Measurements from ENCODE around the gene NAA38. TPM values are rescaled to one million over a fixed set of nuclear protein-coding genes. Genes with fewer than 3 reads are reported as not detected.

The NAA38 gene
- total RNA-seq, 2 experiments from 2014 or later: 62.9 to 65.3 TPM

GRCh38 chr17:7846765-7847661 lies 10.3 kb downstream of the NAA38 start:
- CTCF ChIA-PET: interaction anchor here (0.8 to 4.9 kb wide), 5 partner anchors 9 to 143 kb away, joined by 3 to 34 read pairs (median 5); partner anchors contain the start of genes CYB5D1, KDM6B and NAA38
- POLR2A ChIA-PET: interaction anchor here (0.6 kb wide), 1 partner anchor 345 kb away, joined by 4 read pairs; no protein-coding TSS in a partner anchor

- ChIA-PET POLR2A (interaction anchor here (4.1 to 5.0 kb wide), 2 partner anchors 10 to 12 kb away, joined by 33 to 44 read pairs; partner anchors contain the start of genes KDM6B, NAA38 and TMEM88), CTCF (interaction anchor here (1.2 to 4.0 kb wide), 5 partner anchors 11 to 40 kb away, joined by 3 to 42 read pairs (median 8); partner anchors contain the start of genes KDM6B and NAA38)
Observed at GRCh38 chr17:7846063-7846735, 11.2 kb downstream of the NAA38 start.

GRCh38 chr17:7845359-7846062 lies 11.8 kb downstream of the NAA38 start:
- ChIA-PET CTCF (interaction anchor here (1.0 to 4.0 kb wide), 6 partner anchors 11 to 40 kb away, joined by 3 to 42 read pairs (median 6); partner anchors contain the start of genes KDM6B and NAA38), POLR2A (interaction anchor here (1.4 to 5.0 kb wide), 3 partner anchors 8 to 11 kb away, joined by 3 to 44 read pairs (median 33); partner anchors contain the start of genes KDM6B, NAA38 and TMEM88)

GRCh38 chr17:7844292-7845154 lies 12.8 kb downstream of the NAA38 start:
- ChIA-PET CTCF (interaction anchor here (1.0 to 4.0 kb wide), 6 partner anchors 11 to 41 kb away, joined by 3 to 42 read pairs (median 6); partner anchors contain the start of genes KDM6B and NAA38), POLR2A (interaction anchor here (1.4 to 5.0 kb wide), 3 partner anchors 9 to 12 kb away, joined by 3 to 44 read pairs (median 33); partner anchors contain the start of genes KDM6B, NAA38 and TMEM88)

GRCh38 chr17:7843536-7844291 lies 13.6 kb downstream of the NAA38 start:
- POLR2A ChIA-PET: interaction anchor here (1.8 to 5.0 kb wide), 3 partner anchors 10 to 157 kb away, joined by 8 to 44 read pairs (median 33); partner anchors contain the start of genes KDM6B, NAA38, TMEM88 and TP53
- CTCF ChIA-PET: interaction anchor here (0.5 to 4.0 kb wide), 2 partner anchors 10 to 224 kb away, joined by 3 to 42 read pairs; partner anchors contain the start of gene KDM6B

GRCh38 chr17:7843257-7843535 lies 14.2 kb downstream of the NAA38 start:
- ChIA-PET POLR2A (interaction anchor here (1.8 to 5.0 kb wide), 3 partner anchors 9 to 156 kb away, joined by 8 to 44 read pairs (median 33); partner anchors contain the start of genes KDM6B, NAA38, TMEM88 and TP53), CTCF (interaction anchor here (0.5 to 4.0 kb wide), 3 partner anchors 10 to 223 kb away, joined by 3 to 42 read pairs (median 4); partner anchors contain the start of genes KDM6B and NAA38)

GRCh38 chr17:7842380-7843256 lies 14.7 kb downstream of the NAA38 start:
- ChIA-PET CTCF (interaction anchor here (0.5 to 4.0 kb wide), 3 partner anchors 9 to 222 kb away, joined by 3 to 42 read pairs (median 4); partner anchors contain the start of genes KDM6B and NAA38), POLR2A (interaction anchor here (0.8 to 5.0 kb wide), 4 partner anchors 9 to 155 kb away, joined by 3 to 44 read pairs (median 20); partner anchors contain the start of genes KDM6B, NAA38, TMEM88 and TP53)

- CTCF ChIA-PET: interaction anchor here (1.5 kb wide), 1 partner anchor 15 kb away, joined by 4 read pairs; the partner anchor contains the start of gene NAA38
Observed at GRCh38 chr17:7841915-7842379, 15.4 kb downstream of the NAA38 start.

GRCh38 chr17:7841396-7841914 lies 15.9 kb downstream of the NAA38 start:
- POLR2A ChIA-PET: interaction anchor here (0.6 to 5.0 kb wide), 2 partner anchors 15 to 18 kb away, joined by 3 to 44 read pairs; partner anchors contain the start of genes NAA38 and TMEM88
- CTCF ChIA-PET: interaction anchor here (0.6 to 1.5 kb wide), 4 partner anchors 16 to 195 kb away, joined by 3 to 5 read pairs (median 4); partner anchors contain the start of gene NAA38

More at GRCh38 chr17:7841915-7842379, 15.4 kb downstream of the NAA38 start:
- POLR2A ChIA-PET: interaction anchor here (0.6 to 5.0 kb wide), 4 partner anchors 14 to 155 kb away, joined by 3 to 44 read pairs (median 6); partner anchors contain the start of genes NAA38, TMEM88 and TP53

GRCh38 chr17:7840875-7841274 lies 16.5 kb downstream of the NAA38 start:
- POLR2A ChIA-PET: no interaction called here

GRCh38 chr17:7840441-7840840 lies 16.9 kb downstream of the NAA38 start:
- ChIA-PET CTCF (interaction anchor here (1.1 to 1.4 kb wide), 3 partner anchors 17 to 148 kb away, joined by 3 to 5 read pairs (median 4); partner anchors contain the start of gene NAA38), POLR2A (no interaction called here)

More at GRCh38 chr17:7840875-7841274, 16.5 kb downstream of the NAA38 start:
- CTCF ChIA-PET: interaction anchor here (0.6 to 1.4 kb wide), 4 partner anchors 16 to 195 kb away, joined by 3 to 5 read pairs (median 4); partner anchors contain the start of gene NAA38

GRCh38 chr17:7839876-7840261 lies 17.5 kb downstream of the NAA38 start:
- POLR2A ChIA-PET: no interaction called here
- CTCF ChIA-PET: interaction anchor here (1.4 kb wide), 1 partner anchor 149 kb away, joined by 3 read pairs; no protein-coding TSS in a partner anchor

GRCh38 chr17:7839190-7839875 lies 18.0 kb downstream of the NAA38 start:
- ChIA-PET CTCF (interaction anchor here (1.4 kb wide), 1 partner anchor 153 kb away, joined by 4 read pairs; no protein-coding TSS in a partner anchor), POLR2A (interaction anchor here (0.6 kb wide), 1 partner anchor 1713 kb away, joined by 6 read pairs; no protein-coding TSS in a partner anchor)

All from activated CD8-positive, alpha-beta memory T cell treated with anti-CD3 and anti-CD28 coated beads for 36 hours (primary cell).